BE2C (cell line): ENCODE data around the gene PRKAR1B.

Experiments
- DNase-seq: peaks from one replicate; pipeline ENCODE4 v3.0.0-alpha.2; 2020
- H3K27me3 ChIP-seq: fragments of 250-450 bp; sonication (Bioruptor Pico); 2 replicates; pipeline ENCODE4 v1.5.1; 2020; ENCODE audit warnings: mild to moderate bottlenecking
- H3K36me3 ChIP-seq: fragments of 250-450 bp; sonication (Bioruptor Pico); 2 replicates; pipeline ENCODE4 v1.5.1; 2020; ENCODE audit warnings: mild to moderate bottlenecking
- H3K4me1 ChIP-seq: fragments of 250-450 bp; sonication (Bioruptor Pico); 2 replicates; pipeline ENCODE4 v1.5.1; 2020
- H3K4me3 ChIP-seq: 2 replicates; pipeline ENCODE4 v1.5.1; 2011; ENCODE audit warnings: low read depth, low read length
- H3K9me3 ChIP-seq: fragments of 250-450 bp; sonication (Bioruptor Pico); 2 replicates; pipeline ENCODE4 v1.5.1; 2020
- CTCF ChIP-seq: IDR thresholded peaks from 2 replicates; pipeline ENCODE4 v1.5.1; 2012; ENCODE audit warnings: mild to moderate bottlenecking, low read depth, low read length

Gene PRKAR1B

GRCh38 chr7:604001-604883, 122.8 kb downstream of the PRKAR1B start:
- no peaks in the 10 kb centered on the region for H3K4me1 ChIP-seq
- H3K4me3 ChIP-seq, result no peak overlapping the region
- H3K36me3 ChIP-seq, result no peaks in the 10 kb centered on the region
- no peaks in the 10 kb centered on the region for H3K27me3 ChIP-seq
- DNase-seq, result no peak
- TF ChIP-seq CTCF, result no peak
- no peaks in the 10 kb centered on the region for H3K9me3 ChIP-seq

GRCh38 chr7:603152-603951, 123.7 kb downstream of the PRKAR1B start:
- TF ChIP-seq CTCF, result no peak
- DNase-seq, result no peak
- Histone ChIP-seq H3K27me3 (no peaks in the 10 kb centered on the region), H3K4me3 (no peak overlapping the region), H3K9me3 (no peaks in the 10 kb centered on the region), H3K4me1 (no peaks in the 10 kb centered on the region), H3K36me3 (no peaks in the 10 kb centered on the region)

GRCh38 chr7:602341-603141, 124.5 kb downstream of the PRKAR1B start:
- Histone ChIP-seq H3K36me3 (no peaks in the 10 kb centered on the region), H3K9me3 (no peaks in the 10 kb centered on the region), H3K27me3 (no peaks in the 10 kb centered on the region), H3K4me3 (no peak overlapping the region), H3K4me1 (no peaks in the 10 kb centered on the region)
- DNase-seq, result no peak
- no peak for TF ChIP-seq CTCF

- H3K27me3 ChIP-seq, result no peaks in the 10 kb centered on the region
Observed at GRCh38 chr7:601595-602340, 125.3 kb downstream of the PRKAR1B start.

More at GRCh38 chr7:601595-602340, 125.3 kb downstream of the PRKAR1B start:
- Histone ChIP-seq H3K9me3 (no peaks in the 10 kb centered on the region), H3K4me3 (no peak overlapping the region), H3K36me3 (no peaks in the 10 kb centered on the region), H3K4me1 (no peaks in the 10 kb centered on the region)
- no peak for DNase-seq
- no peak for TF ChIP-seq CTCF
